Germinal center (tissue), 1 donor: ENCODE measurements around the gene HNRNPM.
"Not testable (repeated sequence)": the region's sequence is repeated elsewhere in the genome, so short reads cannot be mapped to it uniquely, and the experiment has no call there.

Experiments used
- DNase-seq: peaks from one replicate; pipeline ENCODE4 v3.0.0; 2012; ENCODE audit warnings: mixed read lengths, low spot score

Gene HNRNPM

GRCh38 chr19:8425331-8425730 lies 19.4 kb upstream of the HNRNPM start:
- not testable (repeated sequence) for DNase-seq

- DNase-seq: no peak
Observed at GRCh38 chr19:8426283-8426682, 18.5 kb upstream of the HNRNPM start.

GRCh38 chr19:8429044-8429443 lies 15.7 kb upstream of the HNRNPM start:
- no peak for DNase-seq

- no peak for DNase-seq
Observed at GRCh38 chr19:8429826-8430225, 14.9 kb upstream of the HNRNPM start.

GRCh38 chr19:8430650-8431049 lies 14.1 kb upstream of the HNRNPM start:
- DNase-seq: no peak

- no peak for DNase-seq
Observed at GRCh38 chr19:8438236-8438635, 6.5 kb upstream of the HNRNPM start.

- DNase-seq: no peak
Observed at GRCh38 chr19:8441725-8442544, 2.8 kb upstream of the HNRNPM start.

GRCh38 chr19:8444140-8444676 lies 567 bp upstream of the HNRNPM start:
- not testable (repeated sequence) for DNase-seq

GRCh38 chr19:8445488-8446001 lies 770 bp downstream of the HNRNPM start:
- peak; percentile 43 for DNase-seq

GRCh38 chr19:8446061-8446709 lies 1.4 kb downstream of the HNRNPM start:
- no peak for DNase-seq

GRCh38 chr19:8449830-8450229 lies 5.1 kb downstream of the HNRNPM start:
- no peak for DNase-seq

GRCh38 chr19:8451377-8451776 lies 6.6 kb downstream of the HNRNPM start:
- no peak for DNase-seq

- no peak for DNase-seq
Observed at GRCh38 chr19:8451885-8452284, 7.1 kb downstream of the HNRNPM start.

GRCh38 chr19:8452446-8453123 lies 7.8 kb downstream of the HNRNPM start:
- no peak for DNase-seq

- no peak for DNase-seq
Observed at GRCh38 chr19:8453616-8454015, 8.8 kb downstream of the HNRNPM start.

- no peak for DNase-seq
Observed at GRCh38 chr19:8454218-8454617, 9.4 kb downstream of the HNRNPM start.

GRCh38 chr19:8455018-8455417 lies 10.2 kb downstream of the HNRNPM start:
- DNase-seq: no peak

- no peak for DNase-seq
Observed at GRCh38 chr19:8456064-8456463, 11.3 kb downstream of the HNRNPM start.

GRCh38 chr19:8457209-8457608 lies 12.4 kb downstream of the HNRNPM start:
- no peak for DNase-seq

GRCh38 chr19:8457827-8458226 lies 13.1 kb downstream of the HNRNPM start:
- DNase-seq: no peak

GRCh38 chr19:8458380-8458779 lies 13.6 kb downstream of the HNRNPM start:
- DNase-seq: no peak

- DNase-seq: no peak
Observed at GRCh38 chr19:8459095-8459494, 14.3 kb downstream of the HNRNPM start.
